GM23338 (cell line): Measurements from ENCODE around the gene NT5C1A. TPM values are rescaled to one million over a fixed set of nuclear protein-coding genes. Genes with fewer than 3 reads are reported as not detected.

ENCODE experiments used
- ATAC-seq: fragments of 200-7000 bp; cut with Tn5 transposase; 3 replicates; pipeline ENCODE4 v1.9.1; 2020
- DNase-seq: peaks from one replicate; pipeline ENCODE4 v3.0.0-alpha.2; 2015; ENCODE audit warnings: low spot score
- H2AFZ ChIP-seq: fragments of 200-600 bp; sonication (generic); 2 replicates; pipeline ENCODE4 v1.8.0; 2016; ENCODE audit warnings: antibody characterized with exemption, mild to moderate bottlenecking, moderate library complexity
- H3F3A ChIP-seq: fragments of 200-600 bp; sonication (generic); replicated peaks from 2 replicates; pipeline ENCODE4 v1.8.0; 2017; ENCODE audit warnings: antibody characterized with exemption, mixed run types, low read depth
- H3K27ac ChIP-seq: fragments of 200-600 bp; sonication (generic); 2 replicates; pipeline ENCODE4 v1.6.1; 2016; ENCODE audit warnings: low read depth
- H3K27me3 ChIP-seq: fragments of 200-600 bp; sonication (generic); 2 replicates; pipeline ENCODE4 v1.8.0; 2016; ENCODE audit warnings: mild to moderate bottlenecking, mixed run types, moderate library complexity; ENCODE audit not compliant: insufficient read depth
- H3K36me3 ChIP-seq: fragments of 200-600 bp; sonication (generic); 2 replicates; pipeline ENCODE4 v1.8.0; 2016; ENCODE audit warnings: mild to moderate bottlenecking; ENCODE audit not compliant: insufficient read depth
- H3K4me1 ChIP-seq: fragments of 200-600 bp; sonication (generic); 2 replicates; pipeline ENCODE4 v1.8.0; 2016; ENCODE audit warnings: mild to moderate bottlenecking, moderate library complexity; ENCODE audit not compliant: insufficient read depth
- H3K4me2 ChIP-seq: fragments of 200-600 bp; sonication (generic); 2 replicates; pipeline ENCODE4 v1.7.1; 2017; ENCODE audit warnings: mixed run types
- H3K4me3 ChIP-seq: fragments of 200-600 bp; sonication (generic); 2 replicates; pipeline ENCODE4 v1.6.1; 2016; ENCODE audit warnings: mixed run types
- H3K79me2 ChIP-seq: fragments of 200-600 bp; sonication (generic); replicated peaks from 2 replicates; pipeline ENCODE4 v1.8.0; 2017; ENCODE audit warnings: mild to moderate bottlenecking; ENCODE audit not compliant: insufficient read depth
- H3K9me2 ChIP-seq: fragments of 200-600 bp; sonication (generic); 2 replicates; pipeline ENCODE4 v1.8.0; 2017; ENCODE audit not compliant: insufficient read depth
- H4K20me1 ChIP-seq: fragments of 200-600 bp; sonication (generic); replicated peaks from 2 replicates; pipeline ENCODE4 v1.8.0; 2017; ENCODE audit warnings: mild to moderate bottlenecking; ENCODE audit not compliant: insufficient read depth
- H3K27ac Mint-ChIP-seq: 2 replicates; pipeline ENCODE4 v1.8.0; 2020; ENCODE audit warnings: inconsistent platforms, mild to moderate bottlenecking, moderate library complexity, mixed read lengths
- H3K27me3 Mint-ChIP-seq: 3 replicates; pipeline ENCODE4 v1.8.0; 2022; ENCODE audit warnings: low read depth, mild to moderate bottlenecking, moderate library complexity, mixed read lengths, inconsistent platforms; ENCODE audit not compliant: insufficient read depth, poor library complexity
- H3K36me3 Mint-ChIP-seq: 3 replicates; pipeline ENCODE4 v1.8.0; 2021; ENCODE audit warnings: low read depth, mild to moderate bottlenecking, inconsistent platforms, moderate library complexity, mixed read lengths
- H3K4me1 Mint-ChIP-seq: 3 replicates; pipeline ENCODE4 v1.8.0; 2020; ENCODE audit warnings: mild to moderate bottlenecking, inconsistent platforms, mixed read lengths
- H3K4me3 Mint-ChIP-seq: 3 replicates; pipeline ENCODE4 v1.8.0; 2021; ENCODE audit warnings: moderate library complexity, mild to moderate bottlenecking, inconsistent platforms, mixed read lengths
- H3K9me3 Mint-ChIP-seq: 3 replicates; pipeline ENCODE4 v1.8.0; 2020; ENCODE audit warnings: moderate library complexity, mild to moderate bottlenecking, inconsistent platforms, mixed read lengths
- EZH2 ChIP-seq: fragments of 200-600 bp; sonication (generic); IDR thresholded peaks from one replicate; pipeline ENCODE4 v1.8.0; 2017; ENCODE audit warnings: antibody characterized with exemption, mild to moderate bottlenecking, low read depth; ENCODE audit not compliant: unreplicated experiment
- EZH2phosphoT487 ChIP-seq: fragments of 200-600 bp; sonication (generic); IDR thresholded peaks from one replicate; pipeline ENCODE4 v1.8.1; 2018; ENCODE audit warnings: antibody characterized with exemption; ENCODE audit not compliant: unreplicated experiment
- NANOG ChIP-seq: IDR thresholded peaks from 2 replicates; pipeline ENCODE4 v1.6.1; 2016; ENCODE audit warnings: antibody characterized with exemption, borderline replicate concordance
- POLR2AphosphoS5 ChIP-seq: IDR thresholded peaks from 2 replicates; pipeline ENCODE4 v1.6.1; 2016; ENCODE audit warnings: antibody characterized with exemption, low read depth
- STAT1 ChIP-seq: IDR thresholded peaks from one replicate; pipeline ENCODE4 v1.6.1; 2016; ENCODE audit warnings: antibody characterized with exemption; ENCODE audit not compliant: unreplicated experiment
- ZNF331 ChIP-seq: fragments of 250-450 bp; sonication (Bioruptor Pico); IDR thresholded peaks from 2 replicates; pipeline ENCODE4 v1.5.0; 2020; ENCODE audit warnings: low read depth, mild to moderate bottlenecking, moderate library complexity
- polyA plus RNA-seq: library from polyadenylated mRNA; unstranded; fragments of >200 nt; fragmentation: Nextera tagmentation; extraction: Ambion mirVana; gene quantifications from 2 replicates; pipeline ENCODE4 v1.2.1, GENCODE V29; 2016
- total RNA-seq: library from RNA; depleted of rRNA; stranded (reverse); fragments of >200 nt; shearing (Covaris generic); gene quantifications from 2 replicates; pipeline ENCODE4 v1.2.3, GENCODE V29; 2014
- TF ChIP-seq, protein P1 (sequence below): IDR thresholded peaks from one replicate; pipeline ENCODE4 v1.6.1; 2018; ENCODE audit warnings: antibody characterized with exemption; ENCODE audit not compliant: unreplicated experiment
- TF ChIP-seq, protein P2 (sequence below): fragments of 250-450 bp; sonication (Bioruptor Pico); IDR thresholded peaks from 2 replicates; pipeline ENCODE4 v1.5.0; 2020; ENCODE audit warnings: mild to moderate bottlenecking, moderate library complexity

Gene NT5C1A
- total and polyA plus RNA-seq, 2 experiments from 2014 or later = not detected

DNA sequence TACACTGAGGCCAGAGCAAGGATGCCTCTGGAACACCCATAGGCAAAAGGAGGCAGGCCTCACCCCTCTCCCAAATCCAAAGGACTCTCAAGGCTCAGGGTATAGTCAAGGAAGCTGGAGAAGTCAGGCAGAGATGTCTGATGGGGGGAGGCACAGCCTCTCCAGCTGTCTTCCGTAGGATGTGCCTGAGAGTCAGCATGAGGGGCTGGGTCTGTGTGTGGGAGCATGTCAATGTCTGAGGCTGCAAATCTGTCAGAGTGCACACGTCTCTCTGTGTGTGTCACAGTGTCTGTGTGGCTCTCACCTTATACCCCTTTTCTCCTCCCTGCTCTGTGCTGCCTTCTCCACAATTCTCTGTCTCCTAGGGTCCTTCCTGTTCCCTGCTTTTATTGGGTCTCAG lies 15.3 kb upstream of the NT5C1A start:
- ATAC-seq (no peak), DNase-seq (no peak)
- Histone ChIP-seq H3F3A (no peaks in the 10 kb centered on the region), H3K36me3 (no peaks in the 10 kb centered on the region), H3K27me3 (peaks cover 99% of the 10 kb centered on the region), H3K4me1 (no peaks in the 10 kb centered on the region), H3K79me2 (no peaks in the 10 kb centered on the region), H4K20me1 (peaks cover 13% of the 10 kb centered on the region; the same call in 1 of the 2 replicates), H3K9me2 (no peaks in the 10 kb centered on the region), H3K4me3 (no peak overlapping the region), H3K4me2 (no peak overlapping the region), H3K27ac (no peak overlapping the region), H2AFZ (no peak overlapping the region)
- Mint-ChIP-seq H3K27me3 (peaks cover 97% of the 10 kb centered on the region), H3K4me1 (peaks cover 5% of the 10 kb centered on the region; the same call in 2 of the 3 replicates), H3K4me3 (no peak overlapping the region), H3K36me3 (no peaks in the 10 kb centered on the region), H3K9me3 (no peaks in the 10 kb centered on the region; the same call in 2 of the 3 replicates), H3K27ac (no peak overlapping the region)
- TF ChIP-seq, protein P1, sequence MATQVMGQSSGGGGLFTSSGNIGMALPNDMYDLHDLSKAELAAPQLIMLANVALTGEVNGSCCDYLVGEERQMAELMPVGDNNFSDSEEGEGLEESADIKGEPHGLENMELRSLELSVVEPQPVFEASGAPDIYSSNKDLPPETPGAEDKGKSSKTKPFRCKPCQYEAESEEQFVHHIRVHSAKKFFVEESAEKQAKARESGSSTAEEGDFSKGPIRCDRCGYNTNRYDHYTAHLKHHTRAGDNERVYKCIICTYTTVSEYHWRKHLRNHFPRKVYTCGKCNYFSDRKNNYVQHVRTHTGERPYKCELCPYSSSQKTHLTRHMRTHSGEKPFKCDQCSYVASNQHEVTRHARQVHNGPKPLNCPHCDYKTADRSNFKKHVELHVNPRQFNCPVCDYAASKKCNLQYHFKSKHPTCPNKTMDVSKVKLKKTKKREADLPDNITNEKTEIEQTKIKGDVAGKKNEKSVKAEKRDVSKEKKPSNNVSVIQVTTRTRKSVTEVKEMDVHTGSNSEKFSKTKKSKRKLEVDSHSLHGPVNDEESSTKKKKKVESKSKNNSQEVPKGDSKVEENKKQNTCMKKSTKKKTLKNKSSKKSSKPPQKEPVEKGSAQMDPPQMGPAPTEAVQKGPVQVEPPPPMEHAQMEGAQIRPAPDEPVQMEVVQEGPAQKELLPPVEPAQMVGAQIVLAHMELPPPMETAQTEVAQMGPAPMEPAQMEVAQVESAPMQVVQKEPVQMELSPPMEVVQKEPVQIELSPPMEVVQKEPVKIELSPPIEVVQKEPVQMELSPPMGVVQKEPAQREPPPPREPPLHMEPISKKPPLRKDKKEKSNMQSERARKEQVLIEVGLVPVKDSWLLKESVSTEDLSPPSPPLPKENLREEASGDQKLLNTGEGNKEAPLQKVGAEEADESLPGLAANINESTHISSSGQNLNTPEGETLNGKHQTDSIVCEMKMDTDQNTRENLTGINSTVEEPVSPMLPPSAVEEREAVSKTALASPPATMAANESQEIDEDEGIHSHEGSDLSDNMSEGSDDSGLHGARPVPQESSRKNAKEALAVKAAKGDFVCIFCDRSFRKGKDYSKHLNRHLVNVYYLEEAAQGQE = no peak
- no peak for TF ChIP-seq POLR2AphosphoS5
- TF ChIP-seq, protein P2, sequence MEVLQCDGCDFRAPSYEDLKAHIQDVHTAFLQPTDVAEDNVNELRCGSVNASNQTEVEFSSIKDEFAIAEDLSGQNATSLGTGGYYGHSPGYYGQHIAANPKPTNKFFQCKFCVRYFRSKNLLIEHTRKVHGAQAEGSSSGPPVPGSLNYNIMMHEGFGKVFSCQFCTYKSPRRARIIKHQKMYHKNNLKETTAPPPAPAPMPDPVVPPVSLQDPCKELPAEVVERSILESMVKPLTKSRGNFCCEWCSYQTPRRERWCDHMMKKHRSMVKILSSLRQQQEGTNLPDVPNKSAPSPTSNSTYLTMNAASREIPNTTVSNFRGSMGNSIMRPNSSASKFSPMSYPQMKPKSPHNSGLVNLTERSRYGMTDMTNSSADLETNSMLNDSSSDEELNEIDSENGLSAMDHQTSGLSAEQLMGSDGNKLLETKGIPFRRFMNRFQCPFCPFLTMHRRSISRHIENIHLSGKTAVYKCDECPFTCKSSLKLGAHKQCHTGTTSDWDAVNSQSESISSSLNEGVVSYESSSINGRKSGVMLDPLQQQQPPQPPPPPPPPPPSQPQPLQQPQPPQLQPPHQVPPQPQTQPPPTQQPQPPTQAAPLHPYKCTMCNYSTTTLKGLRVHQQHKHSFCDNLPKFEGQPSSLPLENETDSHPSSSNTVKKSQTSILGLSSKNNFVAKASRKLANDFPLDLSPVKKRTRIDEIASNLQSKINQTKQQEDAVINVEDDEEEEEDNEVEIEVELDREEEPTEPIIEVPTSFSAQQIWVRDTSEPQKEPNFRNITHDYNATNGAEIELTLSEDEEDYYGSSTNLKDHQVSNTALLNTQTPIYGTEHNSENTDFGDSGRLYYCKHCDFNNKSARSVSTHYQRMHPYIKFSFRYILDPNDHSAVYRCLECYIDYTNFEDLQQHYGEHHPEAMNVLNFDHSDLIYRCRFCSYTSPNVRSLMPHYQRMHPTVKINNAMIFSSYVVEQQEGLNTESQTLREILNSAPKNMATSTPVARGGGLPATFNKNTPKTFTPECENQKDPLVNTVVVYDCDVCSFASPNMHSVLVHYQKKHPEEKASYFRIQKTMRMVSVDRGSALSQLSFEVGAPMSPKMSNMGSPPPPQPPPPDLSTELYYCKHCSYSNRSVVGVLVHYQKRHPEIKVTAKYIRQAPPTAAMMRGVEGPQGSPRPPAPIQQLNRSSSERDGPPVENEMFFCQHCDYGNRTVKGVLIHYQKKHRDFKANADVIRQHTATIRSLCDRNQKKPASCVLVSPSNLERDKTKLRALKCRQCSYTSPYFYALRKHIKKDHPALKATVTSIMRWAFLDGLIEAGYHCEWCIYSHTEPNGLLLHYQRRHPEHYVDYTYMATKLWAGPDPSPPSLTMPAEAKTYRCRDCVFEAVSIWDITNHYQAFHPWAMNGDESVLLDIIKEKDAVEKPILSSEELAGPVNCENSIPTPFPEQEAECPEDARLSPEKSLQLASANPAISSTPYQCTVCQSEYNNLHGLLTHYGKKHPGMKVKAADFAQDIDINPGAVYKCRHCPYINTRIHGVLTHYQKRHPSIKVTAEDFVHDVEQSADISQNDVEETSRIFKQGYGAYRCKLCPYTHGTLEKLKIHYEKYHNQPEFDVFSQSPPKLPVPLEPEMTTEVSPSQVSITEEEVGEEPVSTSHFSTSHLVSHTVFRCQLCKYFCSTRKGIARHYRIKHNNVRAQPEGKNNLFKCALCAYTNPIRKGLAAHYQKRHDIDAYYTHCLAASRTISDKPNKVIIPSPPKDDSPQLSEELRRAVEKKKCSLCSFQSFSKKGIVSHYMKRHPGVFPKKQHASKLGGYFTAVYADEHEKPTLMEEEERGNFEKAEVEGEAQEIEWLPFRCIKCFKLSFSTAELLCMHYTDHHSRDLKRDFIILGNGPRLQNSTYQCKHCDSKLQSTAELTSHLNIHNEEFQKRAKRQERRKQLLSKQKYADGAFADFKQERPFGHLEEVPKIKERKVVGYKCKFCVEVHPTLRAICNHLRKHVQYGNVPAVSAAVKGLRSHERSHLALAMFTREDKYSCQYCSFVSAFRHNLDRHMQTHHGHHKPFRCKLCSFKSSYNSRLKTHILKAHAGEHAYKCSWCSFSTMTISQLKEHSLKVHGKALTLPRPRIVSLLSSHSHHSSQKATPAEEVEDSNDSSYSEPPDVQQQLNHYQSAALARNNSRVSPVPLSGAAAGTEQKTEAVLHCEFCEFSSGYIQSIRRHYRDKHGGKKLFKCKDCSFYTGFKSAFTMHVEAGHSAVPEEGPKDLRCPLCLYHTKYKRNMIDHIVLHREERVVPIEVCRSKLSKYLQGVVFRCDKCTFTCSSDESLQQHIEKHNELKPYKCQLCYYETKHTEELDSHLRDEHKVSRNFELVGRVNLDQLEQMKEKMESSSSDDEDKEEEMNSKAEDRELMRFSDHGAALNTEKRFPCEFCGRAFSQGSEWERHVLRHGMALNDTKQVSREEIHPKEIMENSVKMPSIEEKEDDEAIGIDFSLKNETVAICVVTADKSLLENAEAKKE = no peak
- TF ChIP-seq NANOG = no peak
- TF ChIP-seq STAT1 = no peak
- no peak for TF ChIP-seq ZNF331 (CRISPR knock-in tag)
- TF ChIP-seq EZH2 = no peak
- no peak for TF ChIP-seq EZH2phosphoT487
